ENCODE measurements around the gene NUP85. TPM values are rescaled to one million over a fixed set of nuclear protein-coding genes. Genes with fewer than 3 reads are reported as not detected.

NUP85 gene
- total and polyA plus RNA-seq, 2 of the 4 experiments (the other 2 are of a cell fraction) = 29.4 to 54.4 TPM

GRCh38 chr17:75191584-75191983 is 13.9 kb upstream of the NUP85 start:
- Histone ChIP-seq H3K4me3 (ENCODE audit: insufficient read depth, low read depth, low read length) (no peak overlapping the region), H3K79me1 (ENCODE audit: low read depth in 1 of 2, low read length in 2 of 2) (no peaks in the 10 kb centered on the region), H3K4me2 (ENCODE audit: low read depth, low read length) (no peak overlapping the region), H3K18ac (ENCODE audit: low read depth, low read length) (no peak overlapping the region), H4K20me1 (ENCODE audit: insufficient read depth, low read length) (no peaks in the 10 kb centered on the region), H3K23ac (ENCODE audit: low read depth, low read length) (no peak overlapping the region), H3K27ac (ENCODE audit: insufficient read depth, low read length) (no peak overlapping the region), H4K8ac (ENCODE audit: low read depth in 2 of 2, low read length in 2 of 2) (no peak overlapping the region), H3K9me1 (ENCODE audit: insufficient read depth, low read length) (no peaks in the 10 kb centered on the region), H3K4ac (ENCODE audit: low read depth, low read length) (no peak overlapping the region), H3K9me3 (ENCODE audit: control insufficient read depth, insufficient read depth, low read length) (no peaks in the 10 kb centered on the region), H4K5ac (ENCODE audit: low read depth, low read length) (no peak overlapping the region), H3K4me1 (ENCODE audit: control insufficient read depth, insufficient read depth, low read length) (peaks cover 1% of the 10 kb centered on the region; the same call in 1 of the 2 replicates), H2AK5ac (ENCODE audit: low read depth, low read length) (no peak overlapping the region), H3K56ac (ENCODE audit: extremely low read depth, insufficient read depth, low read length) (no peak overlapping the region), H2BK15ac (ENCODE audit: low read depth, low read length) (no peak overlapping the region), H3K9ac (ENCODE audit: low read depth, low read length) (no peak overlapping the region), H4K91ac (ENCODE audit: insufficient read depth, low read depth, low read length) (no peak overlapping the region), H3K14ac (replicated peaks; ENCODE audit: low read depth, low read length) (no peak overlapping the region; the same call in 1 of the 2 replicates), H2BK120ac (ENCODE audit: low read depth, low read length) (no peak overlapping the region), H3K36me3 (ENCODE audit: control insufficient read depth, insufficient read depth, low read length) (no peaks in the 10 kb centered on the region), H2AFZ (replicated peaks; ENCODE audit: low read length, poor library complexity) (peak overlapping the region; percentile 28), H3K27me3 (ENCODE audit: control insufficient read depth, insufficient read depth, low read length) (no peaks in the 10 kb centered on the region), H2BK5ac (ENCODE audit: low read depth, low read length, poor library complexity, severe bottlenecking) (no peak overlapping the region), H2BK20ac (ENCODE audit: low read depth, low read length) (no peak overlapping the region), H2AK9ac (replicated peaks; ENCODE audit: low read depth, low read length, poor library complexity) (no peak overlapping the region)
- intact Hi-C loops (cut with micrococcal nuclease) (no loop called here), in situ Hi-C loops (cut with MboI; ENCODE audit: low sequenced_read_pairs) (no loop called here), dilution Hi-C loops (cut with HindIII; ENCODE audit: low sequenced_read_pairs, unreplicated experiment) (no loop called here)
- TF ChIP-seq CEBPB (IDR thresholded peaks at IDR 0.05; ENCODE audit: low read depth, low read length) = peak; percentile 54
- TF ChIP-seq NFE2L2 (IDR thresholded peaks at IDR 0.05; ENCODE audit: low read depth, low read length) = no peak
- no TSS peak for BruUV-seq (replicated peaks)
- ChIA-PET POLR2A (ENCODE audit: unreplicated experiment) (no interaction called here), CTCF (interaction anchor here (1.7 kb wide), 1 partner anchor 10 kb away, joined by 5 read pairs; no protein-coding TSS in a partner anchor)
- DNase-seq (peak; percentile 59), ATAC-seq (ENCODE audit: low read depth) (peak; percentile 37)
- WGBS, 2 experiments (ENCODE audit: extremely low coverage in 2 of 2, insufficient read length in 1 of 2) = no CpG with 5 or more reads among the region's 4 CpGs
